ENCODE data around the gene NCAPH2. TPM values are rescaled to one million over a fixed set of nuclear protein-coding genes. Genes with fewer than 3 reads are reported as not detected.

NCAPH2 gene
- total RNA-seq, 4 donors from 2014 or later = 34.8 to 45.0 (median 42.1) TPM

DNA sequence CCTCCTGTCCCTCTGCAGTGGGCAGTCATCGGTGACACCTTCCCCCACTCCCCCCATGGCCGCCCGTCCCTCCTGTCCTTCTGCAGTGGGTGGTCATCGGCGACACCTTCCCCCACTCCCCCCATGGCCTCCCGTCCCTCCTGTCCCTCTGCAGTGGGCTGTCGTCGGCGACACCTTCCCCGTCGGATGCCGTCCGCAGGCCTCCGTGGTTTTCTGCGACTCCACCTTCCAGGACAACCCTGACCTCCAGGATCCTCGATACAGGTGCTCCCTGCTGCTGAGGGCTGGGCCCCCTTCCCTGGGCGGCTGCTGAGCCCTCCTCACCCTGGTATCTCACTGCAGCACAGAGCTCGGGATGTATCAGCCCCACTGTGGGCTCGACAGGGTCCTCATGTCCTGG is 19.1 kb upstream of the NCAPH2 start:
- Histone ChIP-seq H3K36me3 (no peaks in the 10 kb centered on the region), H3K4me3 (no peak overlapping the region), H3K27me3 (peaks cover 57% of the 10 kb centered on the region), H3K4me1 (no peaks in the 10 kb centered on the region), H3K27ac (no peak overlapping the region), H3K9me3 (no peaks in the 10 kb centered on the region)
- ATAC-seq = no peak
- WGBS, 2 donors (ENCODE audit: low coverage in 1 of 2) = 69 to 80% methylated on average over 2 to 9 of the region's 19 CpGs
- TF ChIP-seq, protein P1, sequence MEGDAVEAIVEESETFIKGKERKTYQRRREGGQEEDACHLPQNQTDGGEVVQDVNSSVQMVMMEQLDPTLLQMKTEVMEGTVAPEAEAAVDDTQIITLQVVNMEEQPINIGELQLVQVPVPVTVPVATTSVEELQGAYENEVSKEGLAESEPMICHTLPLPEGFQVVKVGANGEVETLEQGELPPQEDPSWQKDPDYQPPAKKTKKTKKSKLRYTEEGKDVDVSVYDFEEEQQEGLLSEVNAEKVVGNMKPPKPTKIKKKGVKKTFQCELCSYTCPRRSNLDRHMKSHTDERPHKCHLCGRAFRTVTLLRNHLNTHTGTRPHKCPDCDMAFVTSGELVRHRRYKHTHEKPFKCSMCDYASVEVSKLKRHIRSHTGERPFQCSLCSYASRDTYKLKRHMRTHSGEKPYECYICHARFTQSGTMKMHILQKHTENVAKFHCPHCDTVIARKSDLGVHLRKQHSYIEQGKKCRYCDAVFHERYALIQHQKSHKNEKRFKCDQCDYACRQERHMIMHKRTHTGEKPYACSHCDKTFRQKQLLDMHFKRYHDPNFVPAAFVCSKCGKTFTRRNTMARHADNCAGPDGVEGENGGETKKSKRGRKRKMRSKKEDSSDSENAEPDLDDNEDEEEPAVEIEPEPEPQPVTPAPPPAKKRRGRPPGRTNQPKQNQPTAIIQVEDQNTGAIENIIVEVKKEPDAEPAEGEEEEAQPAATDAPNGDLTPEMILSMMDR (IDR thresholded peaks at IDR 0.05) = no peak
- TF ChIP-seq EP300 (IDR thresholded peaks at IDR 0.05) (no peak), POLR2A (IDR thresholded peaks at IDR 0.05) (no peak), POLR2AphosphoS5 (IDR thresholded peaks at IDR 0.05) (no peak)

- ATAC-seq = no peak
- Histone ChIP-seq H3K27ac (no peak overlapping the region), H3K27me3 (peaks cover 50% of the 10 kb centered on the region), H3K4me1 (no peaks in the 10 kb centered on the region), H3K36me3 (no peaks in the 10 kb centered on the region), H3K4me3 (no peak overlapping the region), H3K9me3 (no peaks in the 10 kb centered on the region)
- 0 to 70% methylated on average over 1 to 2 of the region's 31 CpGs for WGBS, 2 donors (ENCODE audit: low coverage in 1 of 2)
- TF ChIP-seq, protein P1 (IDR thresholded peaks at IDR 0.05) = no peak
- TF ChIP-seq POLR2A (IDR thresholded peaks at IDR 0.05) (no peak), POLR2AphosphoS5 (IDR thresholded peaks at IDR 0.05) (no peak), EP300 (IDR thresholded peaks at IDR 0.05) (no peak)
Measured at GRCh38 chr22:50489363-50490243, 18.4 kb upstream of the NCAPH2 start.

DNA sequence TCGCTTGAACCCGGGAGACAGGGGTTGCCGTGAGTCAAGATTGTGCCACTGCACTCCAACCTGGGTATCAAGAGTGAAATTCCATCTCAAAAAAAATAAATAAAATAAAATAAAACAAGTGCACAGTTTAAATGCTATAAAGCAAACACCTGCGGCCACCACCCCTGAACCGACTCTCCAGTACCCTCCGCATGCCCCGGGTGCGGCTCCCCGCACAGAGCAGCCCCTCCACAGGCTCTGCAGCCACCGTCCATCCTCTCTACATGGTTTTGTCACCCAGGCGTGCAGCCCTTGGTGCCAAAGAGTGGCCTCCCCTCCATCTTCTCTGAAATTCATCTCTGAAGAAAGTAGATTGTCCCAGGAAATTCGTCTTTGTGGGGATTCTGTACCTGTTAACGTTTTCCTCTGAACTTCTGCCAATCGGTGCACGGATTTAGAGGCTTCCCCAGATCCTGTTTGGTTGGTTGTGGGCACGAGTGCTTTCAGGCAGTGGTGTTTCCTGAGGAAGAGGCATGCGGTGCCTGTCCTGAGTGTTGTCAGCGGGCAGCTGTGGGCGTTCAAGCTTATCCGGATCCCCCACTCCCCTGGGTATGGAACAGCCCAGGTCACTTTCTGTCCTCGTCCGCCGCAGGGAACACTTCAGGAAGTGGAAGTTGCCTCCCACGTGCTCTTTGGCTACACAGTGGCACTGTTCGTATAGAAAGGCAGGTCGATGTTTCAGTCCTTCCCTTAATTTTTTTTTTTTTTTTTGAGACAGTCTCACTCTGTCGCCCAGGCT is 17.3 kb upstream of the NCAPH2 start:
- WGBS, 2 donors (ENCODE audit: low coverage in 1 of 2) = 69 to 73% methylated on average over 11 to 17 of the region's 27 CpGs
- H3K4me1 ChIP-seq = no peaks in the 10 kb centered on the region
- H3K27ac ChIP-seq = no peak overlapping the region
- no peak for TF ChIP-seq POLR2AphosphoS5 (IDR thresholded peaks at IDR 0.05)
- TF ChIP-seq, protein P1 (IDR thresholded peaks at IDR 0.05) = no peak
- no peak for TF ChIP-seq POLR2A (IDR thresholded peaks at IDR 0.05)
- TF ChIP-seq EP300 (IDR thresholded peaks at IDR 0.05) = no peak
- H3K36me3 ChIP-seq = no peaks in the 10 kb centered on the region
- H3K9me3 ChIP-seq = no peaks in the 10 kb centered on the region
- H3K27me3 ChIP-seq = peaks cover 38% of the 10 kb centered on the region
- H3K4me3 ChIP-seq = no peak overlapping the region
- ATAC-seq = no peak

DNA sequence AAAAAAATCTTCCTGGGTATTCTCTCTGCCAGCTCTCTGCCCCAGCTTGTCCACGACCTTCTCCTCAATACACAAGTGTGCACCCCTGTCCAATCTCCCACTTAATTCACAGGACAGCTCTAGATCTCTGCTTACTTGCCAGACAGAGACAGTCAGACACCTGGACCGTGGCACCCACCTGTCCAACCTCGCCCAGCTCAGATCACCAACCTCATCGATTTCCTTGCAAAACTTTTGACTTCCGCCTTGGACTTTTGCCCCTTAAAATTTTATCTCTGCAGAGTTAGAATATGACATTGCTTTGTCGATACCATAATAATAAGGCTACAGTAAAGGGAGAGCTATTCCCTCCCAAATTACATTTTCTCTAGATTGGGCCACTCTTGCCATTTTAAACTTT is 10.9 kb upstream of the NCAPH2 start:
- Histone ChIP-seq H3K4me3 (no peak overlapping the region), H3K27me3 (no peaks in the 10 kb centered on the region), H3K36me3 (peaks cover 0 to 2% of the 10 kb centered on the region in 2 donors), H3K27ac (no peak overlapping the region), H3K4me1 (peaks cover 0 to 7% (median 0%) of the 10 kb centered on the region in 3 donors), H3K9me3 (no peaks in the 10 kb centered on the region)
- WGBS, 2 donors (ENCODE audit: low coverage in 1 of 2) = 86 to 88% methylated on average over 6 of the region's 6 CpGs
- ATAC-seq = no peak
- TF ChIP-seq, protein P1 (IDR thresholded peaks at IDR 0.05) = no peak
- TF ChIP-seq EP300 (IDR thresholded peaks at IDR 0.05) (no peak), POLR2A (IDR thresholded peaks at IDR 0.05) (no peak), POLR2AphosphoS5 (IDR thresholded peaks at IDR 0.05) (no peak)

All from gastroesophageal sphincter (tissue), 4 donors.